Esophagus muscularis mucosa (tissue), 4 donors: ENCODE results near the gene S100A14. TPM values are rescaled to one million over a fixed set of nuclear protein-coding genes. Genes with fewer than 3 reads are reported as not detected.

Experiments
- DNase-seq: peaks from one replicate; pipeline ENCODE4 v3.0.0-alpha.2; 2017; ENCODE audit errors: extremely low spot score
- H3K27ac ChIP-seq, 4 donors: fragments of 200-600 bp; sonication (generic); replicated peaks in 1 of 4; 1 replicate in 3 of 4; 2 replicates in 1 of 4; pipeline ENCODE4 v1.5.1; 2016 to 2019; ENCODE audit warnings: mild to moderate bottlenecking in 1 of 4
- H3K27me3 ChIP-seq, 4 donors: fragments of 200-600 bp; sonication (generic); one replicate each; pipeline versions ENCODE4 v1.5.1 to v1.6.0; 2016 to 2019
- H3K36me3 ChIP-seq, 4 donors: fragments of 200-600 bp; sonication (generic); one replicate each; pipeline ENCODE4 v1.5.1; 2016 to 2019
- H3K4me1 ChIP-seq, 4 donors: fragments of 200-600 bp; sonication (generic); one replicate each; pipeline ENCODE4 v1.5.1; 2016 to 2019
- H3K4me3 ChIP-seq, 4 donors: fragments of 200-600 bp; sonication (generic); 1 replicate in 2 of 4; 2 replicates in 2 of 4; pipeline ENCODE4 v1.5.1; 2016 to 2019; ENCODE audit warnings: mild to moderate bottlenecking in 4 of 4, moderate library complexity in 1 of 4
- H3K9me3 ChIP-seq, 4 donors: fragments of 200-600 bp; sonication (generic); 1 replicate in 3 of 4; 2 replicates in 1 of 4; pipeline ENCODE4 v1.5.1; 2016 to 2019
- CTCF ChIP-seq, 3 experiments: fragments of 200-600 bp in 2 of 3; fragments of 450-650 bp in 1 of 3; sonication (generic) in 2 of 3; IDR thresholded peaks; one replicate each; pipeline ENCODE4 v1.5.1; 2017 to 2019; ENCODE audit warnings: antibody characterized with exemption in 3 of 3, mild to moderate bottlenecking in 2 of 3, moderate library complexity in 1 of 3
- EP300 ChIP-seq: sonication (generic); formaldehyde crosslinking; IDR thresholded peaks from one replicate; pipeline ENCODE4 v1.6.1; 2017; ENCODE audit warnings: antibody characterized with exemption
- POLR2A ChIP-seq: fragments of 450-650 bp; IDR thresholded peaks from one replicate; pipeline ENCODE4 v1.6.1; 2017; ENCODE audit warnings: antibody characterized with exemption, moderate library complexity, mild to moderate bottlenecking, low read depth
- POLR2AphosphoS5 ChIP-seq, 2 donors: sonication (generic); formaldehyde crosslinking; IDR thresholded peaks; one replicate each; pipeline ENCODE4 v1.6.1; 2017; ENCODE audit warnings: antibody characterized with exemption in 2 of 2
- WGBS: methylation state at CpG from one replicate; pipeline ENCODE4 v1.1.5; 2018; 5-methylcytosine and 5-hydroxymethylcytosine counted together
- intact Hi-C: fragments of 100-400 bp; cut with DNase I; formaldehyde crosslinking; loops from one replicate; pipeline ENCODE4 v1.15.1; 2023
- total RNA-seq, 4 donors: library from RNA; depleted of rRNA; stranded (reverse); fragments of >200 nt; gene quantifications; one replicate each; pipeline versions ENCODE4 v1.1.0 to v1.2.1, GENCODE V29; 2016

Gene S100A14
- total RNA-seq, 4 donors from 2014 or later: 1.0 TPM; not detected in 3

- no peak for DNase-seq
- no peak overlapping the region for H3K4me3 ChIP-seq
- intact Hi-C loops: loop anchor here (10.0 kb wide), 1 partner anchor 78 kb away; no protein-coding TSS in a partner anchor
- TF ChIP-seq POLR2A (no peak), POLR2AphosphoS5 (IDR thresholded peaks at IDR 0.05) (no peak), EP300 (no peak), CTCF (IDR thresholded peaks at IDR 0.05) (no peak)
- H3K27me3 ChIP-seq: no peaks in the 10 kb centered on the region
- WGBS: 55% methylated on average over 3 of the region's 3 CpGs
- peaks cover 0 to 16% (median 3%) of the 10 kb centered on the region in 4 donors for H3K4me1 ChIP-seq
- no peaks in the 10 kb centered on the region for H3K9me3 ChIP-seq
- peak overlapping the region in 3 of 4 donors; percentile 8 to 46 (median 39) for H3K27ac ChIP-seq
- no peaks in the 10 kb centered on the region for H3K36me3 ChIP-seq
Observed at GRCh38 chr1:153652805-153653500, 36.8 kb upstream of the S100A14 start.

DNA sequence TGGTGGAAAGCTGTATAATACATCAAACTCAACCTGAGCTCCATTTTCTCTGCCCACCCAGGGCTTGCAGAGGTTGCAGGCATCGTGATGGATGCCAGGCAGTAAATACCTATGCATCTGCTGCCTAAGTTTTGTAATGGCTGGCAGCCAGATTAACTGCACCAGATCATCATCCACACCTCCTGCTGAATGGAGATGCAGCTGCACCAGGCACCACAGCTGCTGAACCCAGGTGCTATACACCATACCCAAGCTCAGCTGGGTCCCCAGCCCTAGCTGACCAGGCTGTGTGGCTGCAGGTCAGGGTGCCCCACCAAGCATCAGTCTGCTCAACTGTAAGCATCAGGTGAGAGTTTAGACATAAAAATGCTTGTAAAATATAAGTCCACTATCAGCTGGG is 35.6 kb upstream of the S100A14 start:
- Histone ChIP-seq H3K27ac (no peak overlapping the region), H3K27me3 (no peaks in the 10 kb centered on the region), H3K36me3 (peaks cover 0 to 7% (median 1%) of the 10 kb centered on the region in 4 donors), H3K4me1 (peaks cover 0 to 16% (median 3%) of the 10 kb centered on the region in 4 donors), H3K9me3 (no peaks in the 10 kb centered on the region), H3K4me3 (no peak overlapping the region)
- TF ChIP-seq EP300 (no peak), POLR2A (no peak), POLR2AphosphoS5 (IDR thresholded peaks at IDR 0.05) (no peak), CTCF (IDR thresholded peaks at IDR 0.05) (no peak)
- WGBS: 100% methylated on average over 1 of the region's 1 CpG
- DNase-seq: no peak
- intact Hi-C loops: loop anchor here (10.0 kb wide), 1 partner anchor 77 kb away; no protein-coding TSS in a partner anchor

- intact Hi-C loops: loop anchor here (10.0 kb wide), 1 partner anchor 75 kb away; no protein-coding TSS in a partner anchor
- H3K27ac ChIP-seq: no peak overlapping the region
- no peaks in the 10 kb centered on the region for H3K9me3 ChIP-seq
- peaks cover 16 to 26% (median 21%) of the 10 kb centered on the region in 4 donors for H3K36me3 ChIP-seq
- DNase-seq: no peak
- H3K27me3 ChIP-seq: no peaks in the 10 kb centered on the region
- H3K4me3 ChIP-seq: no peak overlapping the region
- peaks cover 0 to 17% (median 3%) of the 10 kb centered on the region in 4 donors for H3K4me1 ChIP-seq
- 83% methylated on average over 2 of the region's 2 CpGs for WGBS
- TF ChIP-seq POLR2AphosphoS5 (IDR thresholded peaks at IDR 0.05) (no peak), POLR2A (no peak), EP300 (no peak), CTCF (IDR thresholded peaks at IDR 0.05) (no peak)
Observed at GRCh38 chr1:153649863-153650235, 33.7 kb upstream of the S100A14 start.

DNA sequence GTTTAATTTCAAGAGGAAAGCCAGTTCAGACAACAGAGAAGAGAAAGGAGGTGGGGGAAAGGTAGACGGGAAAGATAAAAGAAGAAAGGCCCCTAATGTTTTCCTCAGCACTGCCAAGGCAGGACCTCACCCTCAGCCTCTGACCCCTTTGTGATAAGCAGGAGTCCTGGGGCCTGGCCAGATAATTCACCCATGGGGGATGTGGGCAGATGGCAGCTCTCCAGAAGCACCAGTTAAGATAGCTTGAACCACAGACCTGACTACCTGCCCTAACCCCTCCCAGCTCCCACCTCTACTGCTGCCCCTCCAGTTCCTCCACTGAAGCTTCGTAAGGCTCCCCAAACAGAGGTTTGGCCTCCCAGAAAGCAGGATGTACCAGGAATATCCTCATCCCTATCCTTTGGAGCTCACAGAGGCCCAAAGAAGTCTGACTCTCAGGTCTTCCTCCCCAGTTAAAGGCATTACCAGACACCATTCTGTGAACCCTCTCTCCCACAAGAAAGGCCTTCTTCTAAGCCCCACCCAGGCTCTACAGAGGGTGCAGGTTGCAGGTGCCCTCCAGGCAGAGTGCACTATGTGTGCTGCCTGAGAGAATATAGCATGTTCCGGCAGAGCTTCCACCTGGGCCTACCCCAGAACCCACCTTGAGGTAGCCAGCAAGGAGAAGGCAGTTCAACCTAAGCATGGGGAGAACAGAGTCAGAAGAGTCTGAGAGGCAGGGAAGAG is 33.2 kb upstream of the S100A14 start:
- Histone ChIP-seq H3K36me3 (peaks cover 17 to 31% (median 25%) of the 10 kb centered on the region in 4 donors), H3K27ac (no peak overlapping the region), H3K9me3 (no peaks in the 10 kb centered on the region), H3K4me1 (peaks cover 0 to 21% (median 6%) of the 10 kb centered on the region in 4 donors), H3K27me3 (no peaks in the 10 kb centered on the region), H3K4me3 (no peak overlapping the region)
- TF ChIP-seq POLR2AphosphoS5 (IDR thresholded peaks at IDR 0.05) (peak in 1 of 2 donors; percentile 13), CTCF (IDR thresholded peaks at IDR 0.05) (no peak)
- no peak for DNase-seq
- 30% methylated on average over 3 of the region's 3 CpGs for WGBS
- intact Hi-C loops: no loop called here
